Activated CD8-positive, alpha-beta T cell treated with anti-CD3 and anti-CD28 coated beads for 36 hours (primary cell): ENCODE results near the gene CLASP2. TPM values are rescaled to one million over a fixed set of nuclear protein-coding genes. Genes with fewer than 3 reads are reported as not detected.
"Not testable (repeated sequence)": the region's sequence is repeated elsewhere in the genome, so short reads cannot be mapped to it uniquely, and the experiment has no call there.

ENCODE experiments used
- ATAC-seq: fragments of 200-7000 bp; cut with Tn5 transposase; one replicate; pipeline ENCODE4 v1.10.0; 2021; ENCODE audit warnings: mild to moderate bottlenecking, moderate library complexity
- CTCF ChIA-PET: fragments of 350-600 bp; sonication (Branson Sonifier 250); formaldehyde crosslinking; loops from one replicate; lab custom pipeline; 2021; ENCODE audit warnings: antibody characterized with exemption; lab: Charles Lee
- POLR2A ChIA-PET: fragments of 350-600 bp; sonication (Branson Sonifier 250); formaldehyde crosslinking; loops from one replicate; lab custom pipeline; 2021; ENCODE audit warnings: antibody characterized with exemption; lab: Charles Lee
- DNase-seq: peaks from one replicate; pipeline ENCODE4 v3.0.0-alpha.2; 2020
- H3K27ac Mint-ChIP-seq: one replicate; pipeline ENCODE4 v1.8.0; 2021; ENCODE audit warnings: mild to moderate bottlenecking, mixed read lengths
- H3K27me3 Mint-ChIP-seq: one replicate; pipeline ENCODE4 v1.8.0; 2021; ENCODE audit warnings: mixed read lengths
- H3K36me3 Mint-ChIP-seq: one replicate; pipeline ENCODE4 v1.8.0; 2021; ENCODE audit warnings: low read depth, mixed read lengths
- H3K4me1 Mint-ChIP-seq: one replicate; pipeline ENCODE4 v1.8.0; 2021; ENCODE audit warnings: low read depth, mixed read lengths
- H3K4me3 Mint-ChIP-seq: one replicate; pipeline ENCODE4 v1.8.0; 2021; ENCODE audit warnings: mild to moderate bottlenecking, moderate library complexity, mixed read lengths
- H3K9me3 Mint-ChIP-seq: one replicate; pipeline ENCODE4 v1.8.0; 2021; ENCODE audit warnings: mixed read lengths
- CTCF ChIP-seq: fragments of 200-600 bp; IDR thresholded peaks from one replicate; pipeline ENCODE4 v1.8.0; 2022; ENCODE audit warnings: antibody characterized with exemption, mild to moderate bottlenecking
- intact Hi-C: fragments of 100-400 bp; cut with micrococcal nuclease; formaldehyde crosslinking; loops from one replicate; pipeline ENCODE4 v1.10.0; 2022
- total RNA-seq, 2 experiments: library from RNA; stranded (reverse); gene quantifications; one replicate each; pipeline ENCODE4 v1.2.3, GENCODE V29; 2021

CLASP2 gene
- total RNA-seq, 2 experiments from 2014 or later, result 38.4 to 46.4 TPM

DNA sequence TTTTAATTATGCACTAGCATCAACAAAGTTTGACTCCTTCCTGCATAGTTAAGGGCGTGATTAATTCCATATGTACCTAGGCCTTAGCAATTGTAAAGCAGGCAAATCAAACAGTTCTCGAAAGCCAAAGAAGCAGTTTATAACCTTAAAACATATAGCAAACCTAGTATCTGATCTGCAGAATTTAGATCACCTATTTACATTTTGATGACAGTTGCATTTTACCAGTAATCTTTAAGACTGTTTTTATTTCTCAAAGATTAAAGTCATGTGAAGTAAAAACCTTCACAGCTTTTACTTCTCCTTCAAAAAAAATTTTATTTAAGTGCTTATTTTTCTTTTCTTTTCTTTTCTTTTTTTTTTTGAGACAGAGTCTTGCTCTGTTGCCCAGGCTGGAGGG lies 257.0 kb downstream of the CLASP2 start:
- ChIA-PET POLR2A (no interaction called here), CTCF (interaction anchor here (1.2 kb wide), 1 partner anchor 88 kb away, joined by 4 read pairs; no protein-coding TSS in a partner anchor)
- Mint-ChIP-seq H3K27me3 (no peaks in the 10 kb centered on the region), H3K4me3 (no peak overlapping the region), H3K27ac (no peak overlapping the region), H3K36me3 (peaks cover 9% of the 10 kb centered on the region), H3K9me3 (peaks cover 2% of the 10 kb centered on the region), H3K4me1 (no peaks in the 10 kb centered on the region)
- intact Hi-C loops, result no loop called here
- no peak for TF ChIP-seq CTCF
- no peak for DNase-seq
- no peak for ATAC-seq

GRCh38 chr3:33459577-33459976 lies 258.5 kb downstream of the CLASP2 start:
- H3K27me3 Mint-ChIP-seq, intact Hi-C loops, DNase-seq, POLR2A ChIA-PET, H3K27ac Mint-ChIP-seq, CTCF ChIA-PET, ATAC-seq, H3K36me3 Mint-ChIP-seq, H3K4me1 Mint-ChIP-seq, H3K9me3 Mint-ChIP-seq, H3K4me3 Mint-ChIP-seq: not testable (repeated sequence)

DNA sequence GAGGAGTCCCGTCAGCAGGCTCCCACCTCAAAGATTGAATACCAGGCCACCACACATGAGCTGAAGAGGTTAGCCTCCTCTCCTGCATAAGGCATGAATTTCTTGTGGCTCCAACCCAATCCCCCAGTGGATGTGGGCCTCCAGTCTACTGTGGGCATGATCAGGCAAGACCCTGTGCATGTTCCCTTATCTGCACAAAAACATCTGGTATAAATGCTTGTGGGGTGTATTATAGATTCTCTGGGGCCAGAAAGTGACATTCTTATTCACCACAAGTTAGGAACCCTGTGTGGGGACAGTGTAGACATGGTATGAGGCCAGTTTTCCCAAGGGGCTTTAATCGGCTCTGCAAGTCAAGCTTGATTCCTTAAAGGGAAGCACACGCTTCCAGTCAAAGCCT lies 259.6 kb downstream of the CLASP2 start:
- POLR2A ChIA-PET, result no interaction called here
- Mint-ChIP-seq H3K4me1 (no peaks in the 10 kb centered on the region), H3K9me3 (peaks cover 7% of the 10 kb centered on the region), H3K27me3 (no peaks in the 10 kb centered on the region), H3K36me3 (peaks cover 11% of the 10 kb centered on the region), H3K27ac (no peak overlapping the region), H3K4me3 (no peak overlapping the region)
- DNase-seq, result no peak
- CTCF ChIA-PET, result no interaction called here
- intact Hi-C loops, result no loop called here
- no peak for ATAC-seq
- no peak for TF ChIP-seq CTCF

GRCh38 chr3:33456756-33457155 lies 261.3 kb downstream of the CLASP2 start:
- ChIA-PET POLR2A (no interaction called here), CTCF (no interaction called here)
- Mint-ChIP-seq H3K4me3 (no peak overlapping the region), H3K36me3 (peaks cover 9% of the 10 kb centered on the region), H3K4me1 (no peaks in the 10 kb centered on the region), H3K9me3 (peaks cover 10% of the 10 kb centered on the region), H3K27me3 (no peaks in the 10 kb centered on the region), H3K27ac (no peak overlapping the region)
- TF ChIP-seq CTCF, result no peak
- intact Hi-C loops, result no loop called here
- no peak for DNase-seq
- ATAC-seq, result no peak

- no peak for TF ChIP-seq CTCF
- ATAC-seq (no peak), DNase-seq (no peak)
- ChIA-PET CTCF (no interaction called here), POLR2A (no interaction called here)
- intact Hi-C loops, result no loop called here
- Mint-ChIP-seq H3K27me3 (no peaks in the 10 kb centered on the region), H3K4me3 (no peak overlapping the region), H3K27ac (no peak overlapping the region), H3K4me1 (no peaks in the 10 kb centered on the region), H3K9me3 (peaks cover 8% of the 10 kb centered on the region), H3K36me3 (peaks cover 4% of the 10 kb centered on the region)
Measured at GRCh38 chr3:33453331-33453761, 264.7 kb downstream of the CLASP2 start.

GRCh38 chr3:33451994-33452393 lies 266.1 kb downstream of the CLASP2 start:
- CTCF ChIA-PET, H3K27me3 Mint-ChIP-seq, H3K9me3 Mint-ChIP-seq, ATAC-seq, DNase-seq, H3K4me3 Mint-ChIP-seq, H3K4me1 Mint-ChIP-seq, H3K36me3 Mint-ChIP-seq, intact Hi-C loops, H3K27ac Mint-ChIP-seq, POLR2A ChIA-PET: not testable (repeated sequence)
